Measurements from ENCODE around the gene PLAAT2.

PLAAT2 gene

DNA sequence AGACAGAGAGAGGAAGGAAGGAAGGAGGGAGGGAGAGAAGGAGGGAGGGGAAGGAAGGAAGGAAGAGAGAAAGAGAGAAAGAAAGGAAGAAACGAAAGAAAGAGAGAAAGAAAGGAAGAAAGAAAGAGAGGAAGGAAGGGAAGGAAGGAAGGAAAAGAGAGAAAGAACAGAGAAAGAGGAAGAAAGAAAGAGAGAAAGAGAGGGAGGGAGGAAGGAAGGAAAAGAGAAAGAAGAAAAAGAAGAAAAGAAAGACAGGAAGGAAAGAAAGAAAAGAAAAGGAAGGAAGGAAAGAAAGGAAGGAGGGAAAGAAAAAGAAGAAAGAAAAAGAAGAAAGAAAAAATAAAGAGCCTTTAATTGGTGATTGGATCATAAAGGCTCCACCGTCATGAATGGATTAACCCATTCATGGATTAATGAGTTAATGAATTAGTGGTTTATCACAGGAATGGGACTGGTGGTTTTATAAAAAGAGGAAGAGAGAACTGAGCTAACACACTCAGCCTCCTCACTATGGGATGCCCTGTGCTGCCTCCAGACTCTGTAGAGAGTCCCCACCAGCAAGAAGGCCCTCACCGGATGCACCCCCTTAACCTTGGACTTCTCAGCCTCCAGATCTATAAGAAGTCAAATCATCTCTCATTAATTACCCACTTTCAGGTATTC, 9.0 kb upstream of the PLAAT2 start:
- Histone ChIP-seq H3K4me1 (ENCODE audit: control insufficient read depth, insufficient read depth, low read length) (peaks cover 10% of the 10 kb centered on the region), H3K27me3 (ENCODE audit: control insufficient read depth, insufficient read depth, low read length) (no peaks in the 10 kb centered on the region), H3K4me3 (ENCODE audit: low read length) (no peak overlapping the region), H3K36me3 (ENCODE audit: control insufficient read depth, insufficient read depth, low read length) (no peaks in the 10 kb centered on the region), H3K9ac (ENCODE audit: low read length) (no peak overlapping the region), H3K27ac (ENCODE audit: low read depth, low read length) (no peak overlapping the region)

DNA sequence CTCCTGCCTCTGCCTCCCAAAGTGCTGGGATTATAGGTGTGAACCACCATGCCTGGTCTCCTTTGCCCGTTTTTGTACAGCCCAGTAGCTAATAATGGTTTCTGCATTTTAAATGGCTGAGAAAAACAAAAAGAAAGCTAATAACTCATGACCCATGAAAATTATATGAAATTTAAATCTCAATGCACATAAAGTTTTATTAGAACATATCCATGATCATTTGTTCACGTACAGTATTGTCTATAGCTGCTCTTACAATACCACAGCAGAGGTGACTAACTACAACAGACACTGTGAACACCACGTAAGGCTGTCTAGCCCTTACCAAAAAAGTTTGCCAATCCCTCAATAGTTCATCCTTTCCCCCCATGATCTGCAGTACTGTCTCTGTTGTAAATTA, 6.4 kb upstream of the PLAAT2 start:
- no peaks in the 10 kb centered on the region for H3K27me3 ChIP-seq (ENCODE audit: control insufficient read depth, insufficient read depth, low read length)
- peaks cover 5% of the 10 kb centered on the region for H3K4me1 ChIP-seq (ENCODE audit: control insufficient read depth, insufficient read depth, low read length)
- no peak overlapping the region for H3K27ac ChIP-seq (ENCODE audit: low read depth, low read length)
- no peaks in the 10 kb centered on the region for H3K36me3 ChIP-seq (ENCODE audit: control insufficient read depth, insufficient read depth, low read length)
- H3K4me3 ChIP-seq (ENCODE audit: low read length) = no peak overlapping the region
- no peak overlapping the region for H3K9ac ChIP-seq (ENCODE audit: low read length)

DNA sequence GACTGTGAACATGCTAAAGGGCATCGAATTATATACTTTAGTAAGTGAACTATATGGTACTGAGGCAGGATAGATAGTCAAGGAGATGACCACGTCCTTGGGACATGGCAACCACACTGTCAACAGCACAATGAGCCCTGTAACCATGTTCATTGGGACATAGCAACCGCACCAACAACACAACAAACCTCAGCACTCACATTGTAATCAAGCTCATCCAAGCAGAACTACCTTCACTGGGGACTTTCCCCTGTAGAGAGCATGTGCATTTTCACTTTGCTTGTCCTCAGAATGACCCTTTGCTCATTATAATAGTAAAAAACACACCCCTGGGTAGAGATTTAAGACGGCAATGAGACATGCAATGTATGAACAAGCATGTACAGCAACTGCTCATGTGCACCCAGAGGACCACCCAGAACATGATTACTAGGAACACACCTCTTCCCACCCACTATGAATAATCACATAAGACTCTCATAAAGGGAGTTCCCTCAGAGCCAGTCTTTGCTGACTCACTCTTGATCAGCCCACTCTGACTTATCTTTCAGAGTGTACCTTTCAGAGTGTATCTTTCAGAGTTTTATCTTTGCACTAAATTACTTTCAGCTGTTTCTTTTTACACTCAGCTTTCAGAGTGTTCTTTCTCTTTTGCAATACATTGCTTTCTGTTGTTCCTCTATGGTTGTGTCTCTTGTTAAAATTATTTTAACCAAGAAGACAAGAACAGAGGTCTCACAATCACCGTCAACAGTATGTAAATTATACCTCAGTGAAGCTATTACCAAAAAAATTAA, 4.1 kb upstream of the PLAAT2 start:
- Histone ChIP-seq H3K4me1 (ENCODE audit: control insufficient read depth, insufficient read depth, low read length) (no peaks in the 10 kb centered on the region), H3K9ac (ENCODE audit: low read length) (no peak overlapping the region), H3K4me3 (ENCODE audit: low read length) (no peak overlapping the region), H3K27ac (ENCODE audit: low read depth, low read length) (no peak overlapping the region), H3K36me3 (ENCODE audit: control insufficient read depth, insufficient read depth, low read length) (no peaks in the 10 kb centered on the region), H3K27me3 (ENCODE audit: control insufficient read depth, insufficient read depth, low read length) (no peaks in the 10 kb centered on the region)

DNA sequence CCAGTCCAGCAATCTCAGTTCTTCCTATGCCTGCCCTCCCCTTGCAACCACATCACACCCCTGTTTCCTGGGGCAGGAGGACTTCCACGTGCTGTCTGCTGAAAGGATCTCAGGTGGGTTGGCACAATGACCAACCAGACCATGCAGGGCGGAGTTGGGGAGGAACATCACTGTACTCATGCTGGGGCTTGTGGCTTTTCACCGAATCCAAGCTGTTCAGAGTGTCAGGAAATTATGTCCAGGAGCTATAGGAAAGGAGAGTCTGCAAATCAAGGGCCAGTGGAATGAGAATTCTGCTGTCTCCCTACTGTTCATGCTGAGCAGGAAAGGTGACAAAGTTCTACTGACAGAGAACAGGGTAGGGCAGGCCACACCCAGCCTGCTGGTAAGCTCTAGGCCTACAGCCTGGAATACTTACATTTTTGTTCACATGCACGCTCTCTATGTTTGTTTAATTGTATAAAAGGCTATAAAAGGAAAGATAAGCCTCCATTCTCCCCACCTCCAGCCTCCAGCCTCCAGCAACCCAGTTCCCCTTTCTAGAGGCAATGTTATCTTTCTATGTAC, 1.7 kb upstream of the PLAAT2 start:
- H3K9ac ChIP-seq (ENCODE audit: low read length) = no peak overlapping the region
- no peaks in the 10 kb centered on the region for H3K36me3 ChIP-seq (ENCODE audit: control insufficient read depth, insufficient read depth, low read length)
- no peak overlapping the region for H3K4me3 ChIP-seq (ENCODE audit: low read length)
- no peak overlapping the region for H3K27ac ChIP-seq (ENCODE audit: low read depth, low read length)
- H3K4me1 ChIP-seq (ENCODE audit: control insufficient read depth, insufficient read depth, low read length) = no peaks in the 10 kb centered on the region
- H3K27me3 ChIP-seq (ENCODE audit: control insufficient read depth, insufficient read depth, low read length) = no peaks in the 10 kb centered on the region

DNA sequence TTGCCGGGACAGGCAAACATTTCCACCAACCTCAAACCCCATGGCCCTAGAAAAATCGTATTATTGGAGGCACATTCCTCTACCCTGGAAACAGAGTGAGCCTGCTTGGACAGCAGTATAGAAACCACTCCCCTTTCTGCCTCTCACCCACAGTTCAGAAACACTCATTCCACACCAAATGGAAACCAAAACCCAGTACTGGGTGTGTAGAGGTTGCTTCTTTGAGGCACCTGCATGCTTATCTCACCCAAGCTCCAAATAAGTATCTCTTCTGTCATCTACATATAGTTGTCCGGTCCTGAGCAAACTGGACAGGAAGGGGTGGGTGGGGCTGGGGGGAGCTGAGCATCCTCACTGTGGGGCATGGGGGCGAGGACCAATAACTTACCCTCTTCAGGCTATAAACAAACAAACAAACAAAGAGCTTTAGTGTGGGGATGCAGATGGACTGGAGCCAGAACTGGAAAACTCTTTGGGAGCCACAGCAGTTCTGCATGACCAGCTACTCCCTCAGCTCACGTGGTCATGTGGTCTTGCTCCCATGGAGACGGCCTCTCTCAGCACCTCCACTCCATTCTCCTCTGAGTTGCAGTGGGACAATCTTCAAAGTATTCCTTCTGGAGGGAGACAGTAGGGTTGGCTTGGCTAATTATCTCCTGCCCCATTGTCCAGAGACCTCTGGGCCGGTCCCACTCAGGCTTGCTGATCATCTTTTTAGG, 1.0 kb upstream of the PLAAT2 start:
- no peak overlapping the region for H3K27ac ChIP-seq (ENCODE audit: low read depth, low read length)
- H3K4me3 ChIP-seq (ENCODE audit: low read length) = no peak overlapping the region

DNA sequence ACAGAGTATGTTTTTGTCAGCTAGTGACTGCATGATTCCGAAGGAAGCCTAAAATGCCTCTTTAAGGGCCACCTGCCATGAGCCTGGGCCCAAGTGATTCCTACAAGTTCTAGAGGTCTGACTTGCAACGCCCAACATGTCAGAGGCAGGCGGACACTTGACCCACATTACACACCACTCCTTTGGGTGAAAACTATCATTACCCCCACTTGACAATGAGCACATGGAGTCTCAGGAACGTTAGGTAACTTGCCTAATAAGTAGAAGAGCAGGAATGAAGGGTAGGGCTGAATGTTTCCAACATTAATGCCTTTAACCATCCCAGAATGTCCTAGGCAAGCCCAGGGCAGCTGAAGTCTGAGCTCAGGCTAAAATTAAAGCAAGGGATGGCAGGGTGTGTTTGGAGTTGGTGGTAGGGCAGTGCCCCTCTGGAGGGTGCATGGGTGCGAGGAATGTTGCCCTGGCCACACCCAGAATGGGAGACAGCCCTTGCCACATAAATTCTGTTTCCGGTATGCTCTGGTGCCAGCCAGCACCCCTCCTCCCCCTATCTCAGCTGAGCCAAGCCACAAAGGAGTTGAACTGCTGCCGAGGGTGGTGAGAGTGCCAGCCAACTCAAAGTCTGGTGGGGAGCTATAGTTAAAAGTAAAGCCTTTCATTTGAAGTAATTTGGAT, 2.5 kb downstream of the PLAAT2 start:
- Histone ChIP-seq H3K36me3 (ENCODE audit: control insufficient read depth, insufficient read depth, low read length) (no peaks in the 10 kb centered on the region), H3K27ac (ENCODE audit: low read depth, low read length) (no peak overlapping the region), H3K27me3 (ENCODE audit: control insufficient read depth, insufficient read depth, low read length) (no peaks in the 10 kb centered on the region), H3K9ac (ENCODE audit: low read length) (no peak overlapping the region), H3K4me1 (ENCODE audit: control insufficient read depth, insufficient read depth, low read length) (no peaks in the 10 kb centered on the region), H3K4me3 (ENCODE audit: low read length) (no peak overlapping the region)

More for the DNA sequence above, 1.0 kb upstream of the PLAAT2 start:
- H3K27me3 ChIP-seq (ENCODE audit: control insufficient read depth, insufficient read depth, low read length) = no peaks in the 10 kb centered on the region
- no peak overlapping the region for H3K9ac ChIP-seq (ENCODE audit: low read length)
- no peaks in the 10 kb centered on the region for H3K4me1 ChIP-seq (ENCODE audit: control insufficient read depth, insufficient read depth, low read length)
- no peaks in the 10 kb centered on the region for H3K36me3 ChIP-seq (ENCODE audit: control insufficient read depth, insufficient read depth, low read length)

DNA sequence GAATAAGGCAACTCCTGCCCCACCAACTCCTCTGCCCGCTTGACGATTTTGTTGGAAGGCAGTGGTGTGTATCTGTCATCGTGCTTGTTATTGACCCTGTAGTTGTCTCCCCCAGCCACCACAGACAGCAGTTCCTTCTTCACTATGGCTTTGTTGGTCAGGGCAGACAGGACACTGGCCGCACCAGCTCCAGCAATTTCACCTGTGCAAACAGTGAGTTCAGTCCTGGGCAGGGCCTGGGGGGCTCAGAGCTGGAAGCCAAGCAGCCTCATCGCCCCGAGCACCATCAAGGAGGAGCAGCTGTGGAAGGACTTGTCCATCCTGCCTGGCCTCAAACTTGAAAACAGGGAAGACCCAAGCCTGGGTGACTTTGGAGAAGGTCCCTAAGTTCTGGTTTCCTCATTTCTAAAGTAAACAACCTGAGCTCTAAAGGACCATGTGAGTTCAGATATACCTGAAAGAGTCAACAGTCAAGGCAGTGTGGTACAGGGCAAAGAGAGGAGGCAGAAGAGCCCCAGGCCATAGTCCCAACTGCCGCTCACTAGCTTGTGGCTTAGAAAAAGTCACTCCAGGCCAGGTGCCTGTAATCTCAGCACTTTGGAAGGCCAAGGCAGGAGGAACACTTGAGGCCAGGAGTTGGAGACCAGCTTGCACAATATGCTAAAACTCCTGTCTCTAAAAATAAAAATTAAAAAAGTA, 4.6 kb downstream of the PLAAT2 start:
- H3K4me1 ChIP-seq (ENCODE audit: control insufficient read depth, insufficient read depth, low read length) = no peaks in the 10 kb centered on the region
- H3K27me3 ChIP-seq (ENCODE audit: control insufficient read depth, insufficient read depth, low read length) = no peaks in the 10 kb centered on the region
- no peak overlapping the region for H3K27ac ChIP-seq (ENCODE audit: low read depth, low read length)
- H3K4me3 ChIP-seq (ENCODE audit: low read length) = no peak overlapping the region
- no peak overlapping the region for H3K9ac ChIP-seq (ENCODE audit: low read length)
- no peaks in the 10 kb centered on the region for H3K36me3 ChIP-seq (ENCODE audit: control insufficient read depth, insufficient read depth, low read length)

DNA sequence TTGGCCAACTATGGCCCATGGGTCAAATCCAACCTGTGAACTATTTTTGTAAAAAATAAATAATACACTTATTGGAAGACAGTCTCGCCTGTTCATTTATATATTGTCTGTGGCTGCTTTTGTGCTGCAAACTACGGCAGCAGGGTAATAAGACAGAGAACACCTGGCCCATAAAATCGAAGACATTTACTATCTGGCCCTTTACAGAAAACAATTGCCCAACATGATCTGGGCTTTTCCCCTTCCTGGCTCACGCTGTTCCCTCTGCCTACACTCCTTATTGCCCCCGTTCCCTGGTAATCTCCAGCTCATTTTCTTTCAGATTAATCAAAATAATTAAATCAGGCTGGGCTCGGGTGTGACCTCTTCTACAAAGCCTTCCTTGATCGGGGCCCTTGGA, 5.6 kb downstream of the PLAAT2 start:
- no peak overlapping the region for H3K4me3 ChIP-seq (ENCODE audit: low read length)
- no peaks in the 10 kb centered on the region for H3K36me3 ChIP-seq (ENCODE audit: control insufficient read depth, insufficient read depth, low read length)
- no peak overlapping the region for H3K27ac ChIP-seq (ENCODE audit: low read depth, low read length)
- H3K27me3 ChIP-seq (ENCODE audit: control insufficient read depth, insufficient read depth, low read length) = no peaks in the 10 kb centered on the region
- H3K9ac ChIP-seq (ENCODE audit: low read length) = no peak overlapping the region
- no peaks in the 10 kb centered on the region for H3K4me1 ChIP-seq (ENCODE audit: control insufficient read depth, insufficient read depth, low read length)

DNA sequence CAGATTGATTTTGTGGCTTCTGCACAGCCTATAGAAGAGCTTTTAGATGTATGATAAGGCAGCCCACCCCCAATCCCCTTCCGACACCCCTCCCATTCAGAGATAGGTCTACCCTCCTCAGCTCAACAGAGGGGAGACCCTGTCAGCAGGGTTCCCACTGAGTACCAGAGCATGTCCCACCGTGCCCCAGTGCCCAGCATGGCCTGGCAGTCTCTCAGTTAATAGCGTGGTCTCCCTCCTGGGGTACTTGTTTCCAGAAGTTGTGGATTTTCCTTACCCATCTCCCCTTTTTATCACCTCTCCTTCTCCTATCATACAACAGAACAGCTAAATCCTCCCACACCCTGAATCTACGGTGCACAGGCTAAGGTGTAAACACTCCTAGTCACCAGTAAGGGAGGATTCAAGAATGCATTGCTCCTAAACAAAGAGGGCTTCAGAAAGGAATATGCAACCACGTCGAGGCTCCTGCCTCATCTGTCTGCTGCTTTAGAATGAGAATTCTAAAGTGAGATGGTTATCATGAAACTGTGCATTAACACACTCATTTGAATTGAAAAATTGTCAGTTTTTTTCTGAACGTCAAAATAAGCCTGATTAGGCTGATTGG, 6.7 kb downstream of the PLAAT2 start:
- Histone ChIP-seq H3K36me3 (ENCODE audit: control insufficient read depth, insufficient read depth, low read length) (no peaks in the 10 kb centered on the region), H3K4me3 (ENCODE audit: low read length) (no peak overlapping the region), H3K9ac (ENCODE audit: low read length) (no peak overlapping the region), H3K27me3 (ENCODE audit: control insufficient read depth, insufficient read depth, low read length) (no peaks in the 10 kb centered on the region), H3K27ac (ENCODE audit: low read depth, low read length) (no peak overlapping the region), H3K4me1 (ENCODE audit: control insufficient read depth, insufficient read depth, low read length) (no peaks in the 10 kb centered on the region)

DNA sequence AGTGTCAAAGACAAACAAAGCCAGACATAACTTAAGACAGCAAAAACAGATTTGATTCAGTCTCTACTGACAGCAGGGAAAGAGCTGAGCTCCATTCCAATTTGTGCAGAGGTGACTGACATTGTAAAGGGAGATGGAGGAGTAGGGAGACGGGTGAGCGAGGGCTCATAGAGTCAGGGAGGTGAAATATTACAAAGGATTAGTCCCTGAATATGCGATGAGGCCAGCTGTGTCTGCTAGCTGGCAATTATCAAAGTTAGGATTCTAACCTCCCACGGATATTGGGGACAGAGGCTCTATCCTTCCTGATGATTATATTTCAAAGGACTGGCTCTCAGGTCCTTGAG, 8.3 kb downstream of the PLAAT2 start:
- no peaks in the 10 kb centered on the region for H3K27me3 ChIP-seq (ENCODE audit: control insufficient read depth, insufficient read depth, low read length)
- H3K9ac ChIP-seq (ENCODE audit: low read length) = no peak overlapping the region
- H3K36me3 ChIP-seq (ENCODE audit: control insufficient read depth, insufficient read depth, low read length) = no peaks in the 10 kb centered on the region
- H3K4me3 ChIP-seq (ENCODE audit: low read length) = no peak overlapping the region
- H3K27ac ChIP-seq (ENCODE audit: low read depth, low read length) = no peak overlapping the region
- H3K4me1 ChIP-seq (ENCODE audit: control insufficient read depth, insufficient read depth, low read length) = no peaks in the 10 kb centered on the region

DNA sequence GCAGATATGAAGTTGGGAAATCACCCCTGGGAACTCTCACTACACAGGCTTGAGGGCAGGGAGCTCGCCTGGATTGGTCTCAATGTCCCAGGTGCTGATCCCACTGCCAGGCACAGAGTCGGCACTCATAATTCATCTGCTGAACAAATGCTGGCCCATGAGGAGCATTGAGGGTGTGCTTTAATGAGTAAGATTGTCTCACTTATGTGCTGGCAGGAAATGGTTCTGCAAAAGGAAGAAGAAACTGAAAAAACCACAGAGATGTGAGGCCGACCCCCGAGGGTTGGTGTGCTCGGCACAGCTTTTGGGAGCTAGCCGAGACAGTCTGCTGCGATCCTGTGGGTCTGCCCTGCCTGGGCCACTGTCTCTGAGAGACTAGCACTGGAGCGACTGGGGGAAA, 9.4 kb downstream of the PLAAT2 start:
- Histone ChIP-seq H3K27me3 (ENCODE audit: control insufficient read depth, insufficient read depth, low read length) (no peaks in the 10 kb centered on the region), H3K4me3 (ENCODE audit: low read length) (no peak overlapping the region), H3K36me3 (ENCODE audit: control insufficient read depth, insufficient read depth, low read length) (no peaks in the 10 kb centered on the region), H3K27ac (ENCODE audit: low read depth, low read length) (no peak overlapping the region), H3K4me1 (ENCODE audit: control insufficient read depth, insufficient read depth, low read length) (no peaks in the 10 kb centered on the region), H3K9ac (ENCODE audit: low read length) (no peak overlapping the region)
